NT2/D1 (cell line): Measurements from ENCODE around the gene RAB8B.

Experiments used
- SUZ12 ChIP-seq: IDR thresholded peaks from 2 replicates; pipeline ENCODE4 v1.6.1; 2011; ENCODE audit not compliant: insufficient read length, insufficient read depth; ENCODE audit errors: extremely low read depth
- YY1 ChIP-seq: IDR thresholded peaks from 2 replicates; pipeline ENCODE4 v1.6.1; 2011; ENCODE audit not compliant: insufficient read length, insufficient read depth
- ZNF274 ChIP-seq: IDR thresholded peaks from 2 replicates; pipeline ENCODE4 v1.6.1; 2011; ENCODE audit warnings: mild to moderate bottlenecking, low read depth, low read length

DNA sequence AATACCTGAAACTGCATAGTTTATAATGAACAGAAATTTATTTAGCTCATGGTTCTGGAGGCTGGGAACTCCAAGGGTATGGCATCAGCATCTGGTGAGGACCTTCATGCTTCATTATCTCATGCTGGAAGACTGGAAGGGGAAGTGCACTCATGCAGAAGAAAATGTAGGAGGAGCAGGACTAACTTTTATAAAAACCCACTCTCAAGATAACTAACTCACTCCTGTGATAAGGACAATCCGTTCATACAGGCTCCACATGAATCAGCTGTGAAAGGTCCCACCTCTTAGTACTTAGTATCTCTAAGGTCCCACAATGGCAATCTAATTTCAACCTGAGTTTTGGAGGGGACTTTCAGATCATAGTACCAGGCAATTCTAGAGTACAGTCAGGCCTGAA, 54.4 kb downstream of the RAB8B start:
- TF ChIP-seq YY1: no peak
- TF ChIP-seq ZNF274: no peak
- no peak for TF ChIP-seq SUZ12
